ENCODE measurements around the gene SHISA9.

The SHISA9 gene

GRCh38 chr16:13146829-13147228, 245.4 kb downstream of the SHISA9 start:
- Mint-ChIP-seq H3K36me3 (no peaks in the 10 kb centered on the region), H3K4me3 (no peak overlapping the region), H3K27ac (no peak overlapping the region), H3K4me1 (ENCODE audit: low read depth) (no peaks in the 10 kb centered on the region), H3K9me3 (ENCODE audit: low read depth) (no peaks in the 10 kb centered on the region), H3K27me3 (peaks cover 9% of the 10 kb centered on the region)

DNA sequence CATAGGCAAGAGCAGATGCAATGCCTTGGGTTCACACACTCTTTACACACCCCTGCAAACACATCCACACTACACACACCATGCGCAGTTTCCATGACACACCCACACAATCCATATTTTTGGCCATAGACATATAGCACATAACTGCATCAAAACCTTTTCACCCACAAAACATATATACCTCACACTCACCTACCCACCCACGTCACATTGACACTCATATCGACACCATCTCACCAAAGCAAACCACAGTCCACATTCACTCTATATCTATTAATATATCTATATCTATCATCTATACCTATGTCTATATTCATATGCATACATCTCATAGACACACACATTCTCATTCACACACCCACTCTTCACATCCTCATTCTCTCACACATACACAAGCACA, 246.9 kb downstream of the SHISA9 start:
- Mint-ChIP-seq H3K4me1 (ENCODE audit: low read depth) (no peaks in the 10 kb centered on the region), H3K27me3 (peaks cover 10% of the 10 kb centered on the region), H3K4me3 (no peak overlapping the region), H3K36me3 (no peaks in the 10 kb centered on the region), H3K27ac (no peak overlapping the region), H3K9me3 (ENCODE audit: low read depth) (no peaks in the 10 kb centered on the region)

- H3K27ac Mint-ChIP-seq, result no peak overlapping the region
- no peaks in the 10 kb centered on the region for H3K4me1 Mint-ChIP-seq (ENCODE audit: low read depth)
- H3K27me3 Mint-ChIP-seq, result peaks cover 6% of the 10 kb centered on the region
- H3K36me3 Mint-ChIP-seq, result no peaks in the 10 kb centered on the region
- H3K9me3 Mint-ChIP-seq (ENCODE audit: low read depth), result no peaks in the 10 kb centered on the region
- no peak overlapping the region for H3K4me3 Mint-ChIP-seq
Observed at GRCh38 chr16:13148836-13149235, 247.4 kb downstream of the SHISA9 start.

DNA sequence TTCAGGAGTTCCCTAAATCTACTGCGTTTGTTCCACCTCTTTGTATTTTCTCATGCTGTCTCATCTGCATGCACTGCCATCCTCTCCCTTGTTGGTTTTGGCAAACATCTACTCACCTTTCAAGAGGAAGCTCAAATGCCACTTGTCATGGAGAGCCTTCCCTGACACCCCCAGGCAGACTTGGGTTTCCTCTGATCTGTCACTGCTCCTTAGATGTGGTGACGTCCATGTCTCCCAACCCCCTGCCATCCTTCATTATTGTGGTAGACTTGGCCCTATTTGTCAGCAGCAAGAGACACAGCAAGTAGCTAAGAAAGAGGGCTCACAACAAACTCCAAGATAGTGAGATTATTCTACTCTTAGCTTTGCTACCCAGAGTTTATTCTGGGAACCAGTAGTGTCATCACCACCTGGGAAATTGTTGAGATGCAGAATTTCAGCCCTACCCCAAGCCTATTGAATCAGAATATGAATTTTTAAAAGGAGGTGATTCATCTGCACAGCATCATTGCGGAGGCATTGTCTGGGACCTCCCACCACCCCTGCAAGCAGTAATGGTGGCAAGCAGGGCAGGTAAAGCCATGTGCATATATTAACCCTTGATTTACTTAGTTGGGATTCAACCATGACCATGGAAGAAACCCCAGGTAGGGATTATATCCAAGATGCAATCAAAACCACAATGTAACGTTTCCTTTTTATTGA, 248.9 kb downstream of the SHISA9 start:
- Mint-ChIP-seq H3K4me3 (no peak overlapping the region), H3K36me3 (no peaks in the 10 kb centered on the region), H3K9me3 (ENCODE audit: low read depth) (no peaks in the 10 kb centered on the region), H3K4me1 (ENCODE audit: low read depth) (no peaks in the 10 kb centered on the region), H3K27me3 (peaks cover 5% of the 10 kb centered on the region), H3K27ac (no peak overlapping the region)

DNA sequence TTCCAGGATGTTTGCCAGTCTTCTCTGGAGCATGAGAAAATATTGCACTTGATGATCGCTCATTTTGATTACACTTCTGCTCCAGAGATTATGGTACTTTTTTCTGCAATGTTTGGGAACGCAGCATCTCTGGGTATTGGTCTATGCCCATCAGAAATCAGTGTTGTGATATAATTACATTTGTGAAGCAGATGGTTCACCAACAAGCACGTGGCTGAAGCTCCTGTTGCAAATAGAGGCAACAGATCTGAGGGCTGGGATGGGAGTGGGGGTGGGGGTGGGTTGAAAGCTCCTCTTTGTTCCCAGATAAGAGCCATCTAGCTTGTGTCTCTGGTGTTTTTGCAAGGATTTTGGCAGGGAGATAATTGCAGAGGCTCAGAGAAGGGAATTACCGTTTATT, 252.3 kb downstream of the SHISA9 start:
- Mint-ChIP-seq H3K27ac (no peak overlapping the region), H3K27me3 (peaks cover 1% of the 10 kb centered on the region), H3K4me3 (no peak overlapping the region), H3K4me1 (ENCODE audit: low read depth) (no peaks in the 10 kb centered on the region), H3K36me3 (no peaks in the 10 kb centered on the region), H3K9me3 (ENCODE audit: low read depth) (no peaks in the 10 kb centered on the region)

DNA sequence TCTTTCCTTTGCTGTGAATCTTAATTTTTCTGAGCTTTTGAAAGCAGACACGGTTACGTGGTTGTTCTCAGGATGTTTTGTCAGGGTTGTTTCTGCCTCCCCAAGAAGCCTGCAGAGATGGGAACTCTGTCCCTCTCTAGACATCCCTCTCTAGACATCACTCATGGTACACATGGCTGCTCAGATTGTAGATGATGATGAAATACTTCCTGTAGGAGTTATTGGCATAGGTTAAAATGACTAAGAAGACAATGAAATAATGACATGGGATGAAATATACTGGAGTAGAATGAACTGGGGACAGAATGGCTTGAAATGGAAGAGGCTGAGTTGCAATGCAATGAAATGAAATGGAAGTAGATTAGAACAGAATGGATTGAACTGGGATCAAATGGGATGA, 253.4 kb downstream of the SHISA9 start:
- Mint-ChIP-seq H3K9me3 (ENCODE audit: low read depth) (no peaks in the 10 kb centered on the region), H3K4me3 (no peak overlapping the region), H3K27me3 (peaks cover 1% of the 10 kb centered on the region), H3K4me1 (ENCODE audit: low read depth) (no peaks in the 10 kb centered on the region), H3K27ac (no peak overlapping the region), H3K36me3 (no peaks in the 10 kb centered on the region)

DNA sequence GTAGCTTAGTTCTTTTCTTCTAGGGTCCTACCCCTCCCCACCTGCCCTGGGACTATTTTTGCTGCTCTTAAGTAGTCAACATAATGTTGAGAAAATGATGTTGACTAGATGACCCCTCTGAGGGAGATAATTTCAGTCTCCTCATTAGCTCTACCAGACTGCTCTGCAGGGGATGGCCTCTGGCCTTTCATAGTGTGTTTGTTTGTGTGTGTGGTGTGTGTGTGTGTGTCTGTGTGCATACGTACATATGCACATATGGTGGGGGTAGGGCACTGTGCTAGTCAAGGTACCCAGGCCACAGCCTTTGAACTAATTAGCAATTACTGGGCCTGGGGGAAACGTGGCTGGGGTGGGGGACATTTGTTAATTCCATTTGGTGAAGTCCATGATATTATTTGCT, 254.0 kb downstream of the SHISA9 start:
- no peak overlapping the region for H3K27ac Mint-ChIP-seq
- H3K36me3 Mint-ChIP-seq, result no peaks in the 10 kb centered on the region
- peaks cover 1% of the 10 kb centered on the region for H3K27me3 Mint-ChIP-seq
- no peak overlapping the region for H3K4me3 Mint-ChIP-seq
- no peaks in the 10 kb centered on the region for H3K9me3 Mint-ChIP-seq (ENCODE audit: low read depth)
- H3K4me1 Mint-ChIP-seq (ENCODE audit: low read depth), result no peaks in the 10 kb centered on the region

DNA sequence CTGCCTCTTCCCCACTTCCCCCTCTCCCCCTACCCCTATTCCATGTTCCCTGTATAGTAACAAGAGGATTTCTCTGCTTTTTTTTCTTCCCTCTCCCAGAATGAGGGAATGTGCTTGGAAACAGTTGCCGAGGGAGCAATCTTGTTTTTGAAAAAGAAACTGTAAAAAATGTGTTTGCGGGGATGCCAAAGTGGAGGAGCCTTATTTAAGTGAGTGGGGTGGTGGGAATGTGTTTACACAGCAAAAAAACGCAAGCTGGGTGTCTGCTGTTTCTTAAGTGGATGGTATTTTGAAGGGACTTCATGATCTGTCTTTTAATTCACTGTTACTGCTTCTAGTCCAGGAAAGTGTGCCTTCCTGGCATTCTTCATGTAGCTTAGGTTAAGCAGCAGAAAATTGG, 254.4 kb downstream of the SHISA9 start:
- H3K4me3 Mint-ChIP-seq, result no peak overlapping the region
- no peak overlapping the region for H3K27ac Mint-ChIP-seq
- no peaks in the 10 kb centered on the region for H3K4me1 Mint-ChIP-seq (ENCODE audit: low read depth)
- no peaks in the 10 kb centered on the region for H3K36me3 Mint-ChIP-seq
- H3K27me3 Mint-ChIP-seq, result peaks cover 1% of the 10 kb centered on the region
- H3K9me3 Mint-ChIP-seq (ENCODE audit: low read depth), result no peaks in the 10 kb centered on the region

DNA sequence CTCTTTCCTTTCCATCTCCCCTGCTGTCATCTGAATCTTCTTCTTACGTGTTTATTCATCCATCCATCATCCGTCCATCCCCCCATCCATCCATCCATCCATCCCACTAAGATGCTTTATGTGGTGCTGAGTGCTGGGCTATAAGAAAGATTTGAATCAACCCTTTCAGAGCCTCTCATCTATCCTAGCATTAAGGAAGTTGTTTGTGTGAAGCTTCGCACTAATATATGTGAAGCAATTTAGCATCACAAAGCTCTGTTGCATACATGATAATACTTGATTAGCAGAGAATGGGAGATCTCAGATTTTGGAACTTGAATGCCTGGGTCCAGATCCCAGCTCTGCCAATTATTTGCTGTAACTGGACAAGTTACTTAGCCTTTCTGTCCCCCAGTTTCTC, 255.7 kb downstream of the SHISA9 start:
- Mint-ChIP-seq H3K27me3 (peaks cover 1% of the 10 kb centered on the region), H3K36me3 (no peaks in the 10 kb centered on the region), H3K4me3 (no peak overlapping the region), H3K4me1 (ENCODE audit: low read depth) (no peaks in the 10 kb centered on the region), H3K9me3 (ENCODE audit: low read depth) (no peaks in the 10 kb centered on the region), H3K27ac (no peak overlapping the region)

DNA sequence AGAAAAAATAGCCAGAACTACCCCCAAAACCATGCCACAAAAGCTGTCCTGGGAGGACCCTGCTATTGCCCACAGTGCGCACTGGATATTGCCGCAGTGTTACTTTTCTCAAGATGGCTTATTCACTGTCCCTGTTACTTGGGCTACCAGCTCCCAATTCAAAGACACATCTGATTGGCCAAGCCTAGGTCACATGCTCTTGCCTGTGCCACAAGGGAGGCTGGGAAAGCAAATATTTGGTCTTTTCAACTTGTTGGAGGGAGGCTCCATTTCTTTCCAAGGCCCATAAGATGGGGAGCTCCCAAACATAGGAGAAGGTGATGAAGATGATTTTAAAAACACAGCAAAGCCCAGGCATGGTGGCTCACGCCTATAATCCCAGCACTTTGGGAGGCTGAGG, 257.0 kb downstream of the SHISA9 start:
- Mint-ChIP-seq H3K4me1 (ENCODE audit: low read depth) (no peaks in the 10 kb centered on the region), H3K36me3 (no peaks in the 10 kb centered on the region), H3K27ac (no peak overlapping the region), H3K27me3 (no peaks in the 10 kb centered on the region), H3K4me3 (no peak overlapping the region), H3K9me3 (ENCODE audit: low read depth) (no peaks in the 10 kb centered on the region)

GRCh38 chr16:13165024-13165423, 263.6 kb downstream of the SHISA9 start:
- no peaks in the 10 kb centered on the region for H3K36me3 Mint-ChIP-seq
- H3K4me1 Mint-ChIP-seq (ENCODE audit: low read depth), result no peaks in the 10 kb centered on the region
- peaks cover 2% of the 10 kb centered on the region for H3K27me3 Mint-ChIP-seq
- H3K4me3 Mint-ChIP-seq, result no peak overlapping the region
- H3K27ac Mint-ChIP-seq, result no peak overlapping the region
- H3K9me3 Mint-ChIP-seq (ENCODE audit: low read depth), result peaks cover 10% of the 10 kb centered on the region

DNA sequence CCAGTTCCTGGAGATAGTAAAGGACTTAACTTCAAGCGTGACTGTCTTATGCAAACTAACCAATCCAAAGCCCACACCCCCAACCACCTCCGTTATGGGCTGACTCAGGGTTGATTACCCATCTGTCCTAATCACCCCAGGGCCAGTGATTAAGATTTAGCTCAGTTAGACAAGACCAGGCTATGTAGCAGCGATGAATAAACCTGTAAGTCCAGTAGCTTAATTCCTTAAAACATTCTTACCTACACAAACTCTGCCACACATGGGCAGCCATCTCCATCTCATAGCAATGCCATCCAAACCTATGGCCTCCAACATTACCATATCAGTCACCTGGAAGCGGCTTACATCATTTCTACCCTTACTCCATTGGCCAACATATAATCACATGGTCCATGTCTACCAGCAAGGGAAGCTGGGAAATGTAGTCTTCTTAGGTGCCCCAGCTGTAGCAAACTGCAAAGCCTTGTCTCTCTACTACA, 266.7 kb downstream of the SHISA9 start:
- H3K36me3 Mint-ChIP-seq, result no peaks in the 10 kb centered on the region
- no peak overlapping the region for H3K4me3 Mint-ChIP-seq
- peaks cover 2% of the 10 kb centered on the region for H3K27me3 Mint-ChIP-seq
- H3K9me3 Mint-ChIP-seq (ENCODE audit: low read depth), result peaks cover 10% of the 10 kb centered on the region
- H3K4me1 Mint-ChIP-seq (ENCODE audit: low read depth), result no peaks in the 10 kb centered on the region
- no peak overlapping the region for H3K27ac Mint-ChIP-seq

DNA sequence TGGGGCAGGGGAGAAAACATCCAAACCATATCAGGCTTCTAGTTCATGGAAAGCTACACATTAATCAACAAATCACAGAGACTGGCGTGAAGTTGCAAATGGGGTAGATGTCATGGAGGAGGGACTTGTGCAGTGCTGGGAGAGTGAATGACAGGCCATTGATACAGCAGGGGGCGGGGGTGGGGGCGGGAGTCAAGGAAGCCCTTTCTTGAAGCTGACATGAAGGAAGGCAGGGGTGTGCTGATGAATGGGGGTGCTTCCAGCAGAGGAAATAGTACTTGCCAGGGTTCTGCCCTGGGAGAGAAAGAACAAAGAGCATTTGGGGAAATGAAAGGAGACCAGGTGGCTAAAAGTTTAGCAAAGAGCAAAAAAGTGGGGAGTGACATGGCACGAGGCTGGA, 269.9 kb downstream of the SHISA9 start:
- Mint-ChIP-seq H3K4me3 (no peak overlapping the region), H3K4me1 (ENCODE audit: low read depth) (no peaks in the 10 kb centered on the region), H3K36me3 (no peaks in the 10 kb centered on the region), H3K27me3 (peaks cover 2% of the 10 kb centered on the region), H3K27ac (no peak overlapping the region), H3K9me3 (ENCODE audit: low read depth) (peaks cover 5% of the 10 kb centered on the region)

DNA sequence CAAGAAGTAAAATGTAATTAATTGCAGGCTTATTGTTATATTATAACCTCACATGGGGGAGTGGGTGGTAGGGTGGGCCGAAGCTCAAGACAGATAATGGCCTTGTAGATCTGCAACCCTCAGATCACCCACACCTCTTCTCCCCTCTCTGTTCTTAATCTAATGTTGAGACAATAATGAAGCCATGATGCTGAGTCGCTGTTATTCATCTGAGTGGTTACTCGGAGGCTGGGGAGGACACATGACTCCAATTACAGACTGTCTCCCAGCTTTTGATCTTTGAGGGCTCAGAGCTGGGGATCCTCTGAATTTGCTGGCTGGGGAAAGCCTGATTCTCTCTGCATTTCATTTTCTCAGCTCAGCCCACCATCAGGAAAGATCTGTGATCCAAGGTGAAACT, 275.3 kb downstream of the SHISA9 start:
- H3K4me3 Mint-ChIP-seq, result no peak overlapping the region
- H3K36me3 Mint-ChIP-seq, result no peaks in the 10 kb centered on the region
- no peaks in the 10 kb centered on the region for H3K9me3 Mint-ChIP-seq (ENCODE audit: low read depth)
- H3K27me3 Mint-ChIP-seq, result peaks cover 8% of the 10 kb centered on the region
- no peak overlapping the region for H3K27ac Mint-ChIP-seq
- no peaks in the 10 kb centered on the region for H3K4me1 Mint-ChIP-seq (ENCODE audit: low read depth)

GRCh38 chr16:13178318-13178717, 276.9 kb downstream of the SHISA9 start:
- Mint-ChIP-seq H3K4me3 (no peak overlapping the region), H3K9me3 (ENCODE audit: low read depth) (peaks cover under 1% of the 10 kb centered on the region), H3K27ac (no peak overlapping the region), H3K27me3 (peaks cover 8% of the 10 kb centered on the region), H3K36me3 (no peaks in the 10 kb centered on the region), H3K4me1 (ENCODE audit: low read depth) (no peaks in the 10 kb centered on the region)

DNA sequence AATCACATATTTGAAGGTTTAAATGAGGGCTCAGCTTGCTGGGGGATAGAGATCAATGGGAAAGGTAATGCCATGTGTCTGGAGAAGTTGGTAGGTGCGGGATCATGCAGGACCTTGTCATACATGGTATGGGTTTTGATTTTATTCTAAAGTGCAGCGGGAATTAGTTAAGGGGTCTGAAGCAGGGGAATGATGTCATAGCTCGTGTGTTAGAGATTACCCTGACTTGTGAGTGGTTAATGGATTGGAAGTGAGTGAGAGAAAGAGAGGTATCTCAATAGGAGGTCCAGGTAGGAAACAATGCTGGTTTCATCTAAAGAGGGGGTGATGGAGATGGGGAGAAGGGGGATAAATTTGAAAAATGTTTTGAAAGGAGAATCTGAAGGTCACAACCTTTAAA, 280.0 kb downstream of the SHISA9 start:
- no peak overlapping the region for H3K27ac Mint-ChIP-seq
- H3K36me3 Mint-ChIP-seq, result no peaks in the 10 kb centered on the region
- H3K27me3 Mint-ChIP-seq, result peaks cover 8% of the 10 kb centered on the region
- no peak overlapping the region for H3K4me3 Mint-ChIP-seq
- no peaks in the 10 kb centered on the region for H3K4me1 Mint-ChIP-seq (ENCODE audit: low read depth)
- H3K9me3 Mint-ChIP-seq (ENCODE audit: low read depth), result peaks cover 10% of the 10 kb centered on the region

All from activated naive CD8-positive, alpha-beta T cell (primary cell).